HG02981 (cell line): Measurements from ENCODE around the gene ARHGAP15.

Source experiments
- ATAC-seq: cut with Tn5 transposase; IDR thresholded peaks from one replicate; pipeline ENCODE4 v1.9.1; 2021; ENCODE audit warnings: mild to moderate bottlenecking, moderate library complexity; ENCODE audit not compliant: unreplicated experiment

Gene ARHGAP15

DNA sequence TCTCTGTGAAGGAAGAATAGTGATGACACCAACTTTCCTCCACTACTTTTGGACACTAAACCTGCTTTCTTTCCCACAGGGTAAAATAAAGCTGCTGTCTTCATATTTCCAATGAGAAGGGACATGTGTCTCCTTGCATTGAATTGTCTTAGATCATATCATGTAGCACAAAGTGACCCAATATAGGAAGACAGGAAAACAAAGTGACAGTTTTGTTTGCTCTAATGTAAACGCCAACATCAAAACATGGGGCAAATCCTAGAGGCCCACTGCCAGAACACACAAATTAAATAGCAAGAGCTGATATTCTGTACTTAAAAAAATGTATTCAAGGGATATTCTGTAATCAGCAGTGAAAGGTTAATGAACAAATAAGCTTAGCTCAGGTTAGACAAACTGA lies 36.1 kb downstream of the ARHGAP15 start:
- no peak for ATAC-seq

GRCh38 chr2:143169105-143169504 lies 39.9 kb downstream of the ARHGAP15 start:
- no peak for ATAC-seq

DNA sequence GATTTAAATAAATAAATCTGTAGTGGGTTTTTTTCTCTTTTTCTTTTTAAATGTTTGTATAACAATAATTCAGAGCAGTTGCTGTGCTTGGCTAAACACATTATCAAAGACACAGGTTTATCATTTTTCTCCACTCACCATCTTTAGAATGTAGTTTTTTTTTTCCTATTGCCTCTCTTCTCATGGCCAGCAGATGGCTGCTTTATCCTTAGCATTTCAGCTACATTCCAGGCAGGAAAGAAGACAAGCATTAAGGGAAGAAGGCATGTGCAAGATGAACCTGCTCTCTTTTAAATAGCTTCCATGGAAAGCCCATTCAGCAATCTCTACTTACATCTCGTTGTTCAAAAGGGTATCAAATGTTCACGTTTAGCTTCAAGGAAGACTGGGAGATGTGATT lies 42.6 kb downstream of the ARHGAP15 start:
- ATAC-seq = no peak

GRCh38 chr2:143175438-143175837 lies 46.2 kb downstream of the ARHGAP15 start:
- ATAC-seq = no peak

GRCh38 chr2:143176606-143177005 lies 47.4 kb downstream of the ARHGAP15 start:
- no peak for ATAC-seq

- peak; percentile 95 for ATAC-seq
These were observed 48.0 kb downstream of the ARHGAP15 start for GRCh38 chr2:143177096-143177786.

GRCh38 chr2:143181494-143181893 lies 52.3 kb downstream of the ARHGAP15 start:
- no peak for ATAC-seq

DNA sequence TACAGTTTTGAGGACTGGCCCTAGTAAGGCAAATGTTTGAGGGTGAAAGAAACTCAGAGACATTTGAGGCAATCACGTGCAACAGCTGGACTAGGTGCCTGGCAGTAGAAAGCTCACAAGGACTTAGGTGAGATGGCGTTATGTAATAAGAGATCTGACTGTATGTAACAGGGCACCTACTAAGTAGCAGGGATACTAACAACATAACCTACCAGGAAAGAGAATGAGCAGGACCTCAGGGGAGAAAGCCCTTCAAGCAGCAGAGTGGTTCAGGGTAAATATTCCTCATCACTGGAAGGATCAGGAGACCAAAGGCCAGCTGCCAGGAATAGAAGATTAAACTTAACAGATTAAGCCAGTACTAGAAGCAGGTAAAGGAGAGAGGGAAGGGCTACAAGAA lies 53.4 kb downstream of the ARHGAP15 start:
- no peak for ATAC-seq

- ATAC-seq = peak; percentile 83
These were observed 54.7 kb downstream of the ARHGAP15 start for GRCh38 chr2:143183804-143184463.

- ATAC-seq = no peak
These were observed 57.7 kb downstream of the ARHGAP15 start for GRCh38 chr2:143186876-143187275.

GRCh38 chr2:143190431-143190830 lies 61.2 kb downstream of the ARHGAP15 start:
- ATAC-seq = no peak

DNA sequence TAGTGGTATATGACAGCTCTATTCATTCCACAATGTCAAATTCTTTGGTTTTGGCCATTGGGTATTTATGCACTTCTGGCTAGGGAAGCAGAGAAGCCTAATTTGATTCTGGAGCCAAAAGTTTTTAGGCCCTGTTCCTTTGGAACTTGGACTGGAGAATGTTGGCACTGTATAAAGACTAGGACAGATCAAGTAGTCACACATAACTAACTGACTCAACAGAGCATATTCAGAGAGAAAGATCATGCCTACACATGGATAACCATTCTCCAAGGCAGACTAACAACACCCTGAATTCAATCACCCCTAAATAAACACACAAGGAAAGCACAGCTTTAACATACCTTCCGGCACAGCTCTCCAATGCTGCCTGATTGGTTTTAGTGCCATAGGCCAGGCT lies 62.9 kb downstream of the ARHGAP15 start:
- no peak for ATAC-seq

DNA sequence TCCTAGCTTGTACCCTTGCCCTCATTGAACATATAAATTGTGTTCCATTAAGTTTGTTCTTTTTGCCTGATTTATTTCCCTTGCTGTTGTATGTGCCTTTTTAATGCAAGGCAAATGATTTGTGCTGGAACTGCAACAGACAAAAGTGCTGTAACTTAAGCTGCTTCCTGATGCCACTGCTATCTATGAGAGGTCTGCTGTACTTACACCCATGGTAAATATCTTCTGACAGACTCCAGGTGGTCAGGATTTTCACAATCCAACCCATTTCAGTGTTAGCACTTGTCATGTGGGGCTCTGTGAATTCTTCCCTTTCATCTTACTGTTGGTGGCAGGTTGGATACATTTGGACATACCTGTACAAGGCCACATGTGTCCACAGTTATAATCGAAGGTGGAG lies 63.5 kb downstream of the ARHGAP15 start:
- ATAC-seq = no peak

DNA sequence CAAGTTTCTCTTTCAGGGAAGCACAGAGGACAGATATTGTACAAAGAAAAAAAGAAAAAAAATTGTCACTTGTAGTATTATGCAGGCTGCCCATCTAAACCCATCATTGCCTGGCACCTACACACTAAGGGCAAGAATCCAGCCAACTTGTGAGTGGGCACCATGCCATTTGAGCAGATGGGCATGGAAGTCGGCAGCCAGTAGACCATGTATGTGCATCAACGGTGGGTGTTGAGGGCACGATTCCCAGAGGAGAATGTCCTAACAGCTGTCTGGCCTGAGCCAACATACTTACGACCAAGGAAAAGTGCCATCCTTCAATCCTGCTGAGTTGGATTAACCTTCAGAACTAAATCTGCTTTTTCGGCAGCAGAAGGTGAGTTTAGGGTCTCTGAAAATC lies 63.9 kb downstream of the ARHGAP15 start:
- no peak for ATAC-seq

DNA sequence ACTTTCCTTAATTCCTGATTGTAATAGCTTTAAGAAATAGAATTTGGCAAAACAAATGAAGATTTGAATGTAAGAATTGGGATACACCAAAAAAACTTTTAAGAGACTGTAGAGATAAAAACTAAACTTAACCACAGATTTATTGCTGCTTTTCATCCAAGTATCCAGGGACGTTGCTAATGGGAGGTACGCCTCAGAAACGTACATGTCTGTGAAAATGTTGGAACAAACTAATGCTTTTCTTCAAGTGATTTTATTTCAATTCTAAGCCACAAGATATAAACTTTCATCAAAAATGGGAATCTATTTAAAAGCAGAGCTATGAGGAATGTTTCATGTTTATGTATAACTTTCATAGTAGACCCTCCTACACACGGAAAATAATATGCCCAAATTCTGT lies 66.3 kb downstream of the ARHGAP15 start:
- ATAC-seq = no peak

DNA sequence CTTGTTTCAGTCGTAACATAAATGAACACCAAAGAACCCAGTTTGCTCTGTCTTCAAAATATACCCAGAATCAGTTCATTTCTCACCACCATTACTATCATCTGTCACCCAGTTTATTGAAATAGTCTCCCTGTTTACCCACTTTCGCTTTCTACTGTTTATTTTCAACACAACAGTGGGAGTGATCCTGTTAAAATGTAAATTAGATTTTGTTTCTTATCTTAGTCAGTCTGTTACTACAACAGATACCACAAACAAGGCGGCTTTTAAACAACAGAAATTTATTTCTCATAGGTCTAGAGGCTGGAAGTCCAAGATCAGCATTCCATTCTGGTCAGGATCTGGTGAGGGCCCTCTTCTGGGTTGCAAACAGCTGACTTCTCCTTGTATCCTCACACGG lies 74.8 kb downstream of the ARHGAP15 start:
- ATAC-seq = no peak

DNA sequence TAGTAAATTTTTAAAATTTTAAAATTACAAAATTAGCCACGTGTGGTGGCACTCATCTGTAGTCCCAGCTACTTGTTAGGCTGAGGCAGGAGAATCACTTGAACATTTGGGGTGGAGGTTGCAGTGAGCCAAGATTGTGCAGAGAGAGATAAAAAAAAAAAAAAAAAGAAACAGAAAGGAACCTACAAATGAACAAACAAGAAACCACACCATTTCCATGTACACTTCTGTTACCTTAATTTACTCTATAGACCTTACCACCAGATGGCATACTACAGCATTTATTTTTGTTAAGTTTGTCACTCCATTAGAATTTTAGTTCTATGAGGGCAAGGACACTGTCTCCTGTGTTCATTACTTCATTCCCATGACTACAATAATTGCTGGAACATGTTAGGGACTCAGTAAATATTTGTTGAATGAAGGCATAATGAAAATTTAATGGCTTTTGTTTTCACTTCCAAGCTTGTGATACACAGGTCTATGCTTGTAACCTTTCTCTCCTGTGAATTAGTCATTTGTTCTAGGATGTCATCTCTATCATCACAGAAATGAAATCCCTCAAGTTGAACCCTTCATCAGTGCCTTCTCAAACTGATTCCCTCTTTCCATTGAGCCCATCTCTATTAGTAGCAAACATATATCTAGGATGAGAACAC lies 76.0 kb downstream of the ARHGAP15 start:
- no peak for ATAC-seq

DNA sequence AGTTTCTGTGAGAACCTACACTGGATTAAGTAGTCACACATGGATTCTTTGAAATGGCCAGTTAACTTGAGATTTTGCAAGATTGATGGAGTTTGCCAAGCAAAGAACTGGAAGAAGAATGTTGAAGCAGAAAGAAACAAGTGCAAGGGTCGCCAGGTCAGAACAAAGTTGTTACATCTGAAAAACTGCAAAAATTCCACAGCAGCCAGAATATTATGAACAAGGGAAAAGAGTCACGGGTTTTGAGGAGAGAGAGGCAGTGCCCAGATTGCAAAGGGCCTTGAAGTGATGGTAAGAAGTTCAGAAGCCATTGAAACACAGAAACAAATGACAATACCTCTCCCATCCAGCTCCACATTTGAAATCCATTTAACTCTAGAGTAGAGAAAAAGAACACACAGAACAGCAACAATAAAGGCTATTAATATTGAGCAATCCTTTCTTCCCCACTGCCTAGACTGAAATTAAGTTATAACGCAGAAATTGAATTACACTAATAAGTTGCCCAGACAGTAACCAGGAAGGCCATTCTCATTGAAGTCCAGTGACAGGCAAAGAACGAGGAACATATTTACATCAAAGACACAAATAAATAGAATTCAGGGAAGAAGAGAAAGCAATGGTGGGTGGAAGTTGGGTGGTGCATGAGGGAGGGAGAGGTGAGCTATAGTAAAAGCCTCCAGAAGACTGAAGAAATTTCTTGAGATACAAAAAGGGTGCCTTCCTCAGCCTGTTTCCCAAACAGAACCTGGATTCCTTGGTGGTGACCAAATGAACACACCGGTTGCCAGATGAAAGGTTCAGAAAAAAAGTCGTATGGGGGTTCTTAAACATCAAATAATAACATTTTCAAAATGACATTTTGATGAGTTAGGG lies 80.6 kb downstream of the ARHGAP15 start:
- no peak for ATAC-seq

DNA sequence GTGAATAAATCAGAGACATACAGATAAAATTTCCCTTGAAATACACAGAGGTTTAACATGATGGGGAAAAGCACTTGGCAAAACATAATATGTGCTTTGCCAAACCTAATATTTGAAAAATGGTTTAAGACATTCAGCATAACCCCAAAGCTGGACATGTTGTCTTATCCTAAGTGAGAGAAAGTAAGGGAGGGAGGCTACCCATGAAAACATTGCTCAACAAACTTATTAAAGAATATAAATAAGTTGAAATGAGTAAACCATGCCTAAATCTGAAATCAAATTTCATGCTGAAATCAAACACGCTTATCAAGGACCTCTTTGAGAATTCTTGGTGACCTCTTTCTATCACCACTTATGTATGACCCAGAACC lies 81.2 kb downstream of the ARHGAP15 start:
- ATAC-seq = no peak

- ATAC-seq = no peak
These were observed 88.4 kb downstream of the ARHGAP15 start for GRCh38 chr2:143217512-143218115.

- no peak for ATAC-seq
These were observed 89.4 kb downstream of the ARHGAP15 start for GRCh38 chr2:143218621-143219020.
